ENCODE results near the gene REEP2.

- no peak for TF ChIP-seq CTCF (IDR thresholded peaks at IDR 0.05)
- peak; percentile 21 to 36 (median 31) for TF ChIP-seq POLR2A (IDR thresholded peaks at IDR 0.05)
Observed at GRCh38 chr5:138491669-138492559, 53.1 kb downstream of the REEP2 start.
